ENCODE data around the gene PTPRD. TPM values are rescaled to one million over a fixed set of nuclear protein-coding genes. Genes with fewer than 3 reads are reported as not detected.

PTPRD gene
- total and polyA plus RNA-seq, 2 donors (not counting 1 experiment from before 2014, with no cell fraction given): 0.35 to 4.8 TPM

- Histone ChIP-seq H3K9ac (ENCODE audit: insufficient read depth, low read length) (no peak overlapping the region), H3K9me3 (ENCODE audit: control insufficient read depth, insufficient read depth, low read depth, low read length) (no peaks in the 10 kb centered on the region), H3K27me3 (ENCODE audit: control insufficient read depth, insufficient read depth, low read length) (peaks cover 6% of the 10 kb centered on the region), H3K4me2 (ENCODE audit: extremely low read depth, insufficient read depth, low read length) (no peak overlapping the region), H4K20me1 (ENCODE audit: control insufficient read depth, extremely low read depth, insufficient read depth, low read length) (no peaks in the 10 kb centered on the region), H3K27ac (ENCODE audit: insufficient read depth, low read length) (no peak overlapping the region), H3K4me1 (ENCODE audit: control insufficient read depth, extremely low read depth, insufficient read depth, low read length) (no peaks in the 10 kb centered on the region), H3K79me2 (ENCODE audit: control insufficient read depth, insufficient read depth, low read length) (no peaks in the 10 kb centered on the region), H3K4me3 (replicated peaks in 1 of 4; ENCODE audit: control extremely low read depth in 1 of 4, insufficient read depth in 1 of 4, low read depth in 3 of 4, low read length in 4 of 4) (no peak overlapping the region), H2AFZ (ENCODE audit: low read length) (no peak overlapping the region), H3K36me3 (ENCODE audit: control insufficient read depth, insufficient read depth, low read length) (no peaks in the 10 kb centered on the region)
- TF ChIP-seq CTCF (conservative IDR thresholded peaks at IDR 0.05 in 1 of 2, IDR thresholded peaks at IDR 0.05 in 1 of 2; ENCODE audit: low read depth in 1 of 2, low read length in 2 of 2): no peak
- no peak for TF ChIP-seq EZH2 (IDR thresholded peaks at IDR 0.05; ENCODE audit: low read length, missing control alignments)
- peak in 1 of 2 donors; percentile 1 for DNase-seq (ENCODE audit: low read depth in 2 of 2)
Measured at GRCh38 chr9:10614196-10614800, 1.5 kb upstream of the PTPRD start.

DNA sequence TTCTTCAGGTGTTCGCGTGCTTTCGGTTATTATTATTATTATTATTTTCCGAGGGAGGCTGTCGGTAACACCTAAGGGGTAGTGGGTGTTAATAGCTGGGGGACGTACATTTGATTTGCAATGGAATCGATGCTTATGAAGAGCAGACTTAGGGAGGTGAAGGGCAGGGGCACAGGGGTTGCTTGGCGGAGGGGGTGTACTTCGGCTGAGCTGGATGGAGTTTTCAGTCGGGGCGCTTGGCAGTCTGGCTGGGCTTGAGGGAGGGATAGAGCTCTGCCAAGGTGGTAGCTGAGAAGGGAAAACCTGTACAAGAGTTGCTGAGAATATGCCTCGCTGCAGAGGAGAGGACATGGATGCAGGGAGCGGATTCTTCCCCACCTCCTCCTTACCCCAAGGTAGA, 617 bp upstream of the PTPRD start:
- H3K27ac ChIP-seq (ENCODE audit: insufficient read depth, low read length): no peak overlapping the region
- no peaks in the 10 kb centered on the region for H3K36me3 ChIP-seq (ENCODE audit: control insufficient read depth, insufficient read depth, low read length)
- H3K4me2 ChIP-seq (ENCODE audit: extremely low read depth, insufficient read depth, low read length): peak overlapping the region; percentile 25
- H3K79me2 ChIP-seq (ENCODE audit: control insufficient read depth, insufficient read depth, low read length): no peaks in the 10 kb centered on the region
- H2AFZ ChIP-seq (ENCODE audit: low read length): no peak overlapping the region
- no peaks in the 10 kb centered on the region for H3K4me1 ChIP-seq (ENCODE audit: control insufficient read depth, extremely low read depth, insufficient read depth, low read length)
- no peaks in the 10 kb centered on the region for H4K20me1 ChIP-seq (ENCODE audit: control insufficient read depth, extremely low read depth, insufficient read depth, low read length)
- no peaks in the 10 kb centered on the region for H3K9me3 ChIP-seq (ENCODE audit: control insufficient read depth, insufficient read depth, low read depth, low read length)
- H3K27me3 ChIP-seq (ENCODE audit: control insufficient read depth, insufficient read depth, low read length): peaks cover 6% of the 10 kb centered on the region
- no peak for DNase-seq (ENCODE audit: low read depth in 2 of 2)
- TF ChIP-seq CTCF (conservative IDR thresholded peaks at IDR 0.05 in 1 of 2, IDR thresholded peaks at IDR 0.05 in 1 of 2; ENCODE audit: low read depth in 1 of 2, low read length in 2 of 2) (no peak), EZH2 (IDR thresholded peaks at IDR 0.05; ENCODE audit: low read length, missing control alignments) (no peak)
- H3K9ac ChIP-seq (ENCODE audit: insufficient read depth, low read length): no peak overlapping the region
- peak overlapping the region in 1 of 4 experiments; percentile 34 for H3K4me3 ChIP-seq (replicated peaks in 1 of 4; ENCODE audit: control extremely low read depth in 1 of 4, insufficient read depth in 1 of 4, low read depth in 3 of 4, low read length in 4 of 4)

DNA sequence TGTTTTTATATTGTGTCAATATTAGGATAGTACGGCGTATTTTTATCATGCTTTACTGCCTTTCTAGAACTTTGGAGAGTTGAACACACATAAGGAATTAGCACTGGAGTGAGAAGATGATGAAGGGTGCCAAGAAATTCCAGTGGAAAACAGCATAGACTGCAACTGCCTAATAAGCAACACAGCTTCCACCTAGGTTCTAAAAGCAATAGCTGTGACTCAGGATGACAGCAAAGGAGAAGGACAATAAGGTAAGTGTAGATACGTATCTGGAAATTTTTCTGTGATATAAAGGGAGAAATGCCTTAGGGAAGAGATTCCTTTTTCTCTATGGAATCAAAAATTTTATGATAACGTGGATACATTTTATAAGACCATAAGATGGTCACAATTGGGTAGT, 7.4 kb downstream of the PTPRD start:
- H3K4me1 ChIP-seq (ENCODE audit: control insufficient read depth, extremely low read depth, insufficient read depth, low read length): no peaks in the 10 kb centered on the region
- no peaks in the 10 kb centered on the region for H4K20me1 ChIP-seq (ENCODE audit: control insufficient read depth, extremely low read depth, insufficient read depth, low read length)
- no peaks in the 10 kb centered on the region for H3K79me2 ChIP-seq (ENCODE audit: control insufficient read depth, insufficient read depth, low read length)
- no peak for DNase-seq (ENCODE audit: low read depth in 2 of 2)
- H3K4me3 ChIP-seq (replicated peaks in 1 of 4; ENCODE audit: control extremely low read depth in 1 of 4, insufficient read depth in 1 of 4, low read depth in 3 of 4, low read length in 4 of 4): no peak overlapping the region
- no peak overlapping the region for H3K9ac ChIP-seq (ENCODE audit: insufficient read depth, low read length)
- H3K27me3 ChIP-seq (ENCODE audit: control insufficient read depth, insufficient read depth, low read length): no peaks in the 10 kb centered on the region
- H3K4me2 ChIP-seq (ENCODE audit: extremely low read depth, insufficient read depth, low read length): no peak overlapping the region
- no peak overlapping the region for H3K27ac ChIP-seq (ENCODE audit: insufficient read depth, low read length)
- H2AFZ ChIP-seq (ENCODE audit: low read length): no peak overlapping the region
- TF ChIP-seq EZH2 (IDR thresholded peaks at IDR 0.05; ENCODE audit: low read length, missing control alignments) (no peak), CTCF (conservative IDR thresholded peaks at IDR 0.05 in 1 of 2, IDR thresholded peaks at IDR 0.05 in 1 of 2; ENCODE audit: low read depth in 1 of 2, low read length in 2 of 2) (no peak)
- H3K36me3 ChIP-seq (ENCODE audit: control insufficient read depth, insufficient read depth, low read length): no peaks in the 10 kb centered on the region
- no peaks in the 10 kb centered on the region for H3K9me3 ChIP-seq (ENCODE audit: control insufficient read depth, insufficient read depth, low read depth, low read length)

Data from fibroblast of lung (primary cell).